Measurements from ENCODE around the gene LMCD1. TPM values are rescaled to one million over a fixed set of nuclear protein-coding genes. Genes with fewer than 3 reads are reported as not detected.

The LMCD1 gene
- total and polyA plus RNA-seq, 2 experiments from 2014 or later, result 21.8 to 35.3 TPM

DNA sequence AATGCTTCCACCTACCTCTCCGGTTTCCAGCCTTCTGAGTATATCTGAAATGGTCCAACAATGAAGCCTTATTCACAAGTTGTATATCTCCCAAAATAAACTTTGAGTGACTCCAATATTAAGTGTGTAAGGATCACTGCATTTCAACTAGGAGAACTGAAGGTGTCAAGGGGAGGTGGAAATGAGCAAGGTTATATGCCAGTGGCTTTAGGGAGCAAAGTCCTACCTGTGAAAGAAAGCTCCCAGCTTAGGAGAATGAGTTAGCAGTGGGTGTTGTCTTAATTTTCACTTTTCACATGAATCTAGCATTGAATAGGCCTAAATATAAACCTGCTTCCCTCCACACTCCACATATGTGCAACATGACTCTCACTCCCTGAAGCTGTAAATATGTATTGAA, 29.0 kb downstream of the LMCD1 start (continued):
- TF ChIP-seq, protein P1, sequence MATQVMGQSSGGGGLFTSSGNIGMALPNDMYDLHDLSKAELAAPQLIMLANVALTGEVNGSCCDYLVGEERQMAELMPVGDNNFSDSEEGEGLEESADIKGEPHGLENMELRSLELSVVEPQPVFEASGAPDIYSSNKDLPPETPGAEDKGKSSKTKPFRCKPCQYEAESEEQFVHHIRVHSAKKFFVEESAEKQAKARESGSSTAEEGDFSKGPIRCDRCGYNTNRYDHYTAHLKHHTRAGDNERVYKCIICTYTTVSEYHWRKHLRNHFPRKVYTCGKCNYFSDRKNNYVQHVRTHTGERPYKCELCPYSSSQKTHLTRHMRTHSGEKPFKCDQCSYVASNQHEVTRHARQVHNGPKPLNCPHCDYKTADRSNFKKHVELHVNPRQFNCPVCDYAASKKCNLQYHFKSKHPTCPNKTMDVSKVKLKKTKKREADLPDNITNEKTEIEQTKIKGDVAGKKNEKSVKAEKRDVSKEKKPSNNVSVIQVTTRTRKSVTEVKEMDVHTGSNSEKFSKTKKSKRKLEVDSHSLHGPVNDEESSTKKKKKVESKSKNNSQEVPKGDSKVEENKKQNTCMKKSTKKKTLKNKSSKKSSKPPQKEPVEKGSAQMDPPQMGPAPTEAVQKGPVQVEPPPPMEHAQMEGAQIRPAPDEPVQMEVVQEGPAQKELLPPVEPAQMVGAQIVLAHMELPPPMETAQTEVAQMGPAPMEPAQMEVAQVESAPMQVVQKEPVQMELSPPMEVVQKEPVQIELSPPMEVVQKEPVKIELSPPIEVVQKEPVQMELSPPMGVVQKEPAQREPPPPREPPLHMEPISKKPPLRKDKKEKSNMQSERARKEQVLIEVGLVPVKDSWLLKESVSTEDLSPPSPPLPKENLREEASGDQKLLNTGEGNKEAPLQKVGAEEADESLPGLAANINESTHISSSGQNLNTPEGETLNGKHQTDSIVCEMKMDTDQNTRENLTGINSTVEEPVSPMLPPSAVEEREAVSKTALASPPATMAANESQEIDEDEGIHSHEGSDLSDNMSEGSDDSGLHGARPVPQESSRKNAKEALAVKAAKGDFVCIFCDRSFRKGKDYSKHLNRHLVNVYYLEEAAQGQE (IDR thresholded peaks at IDR 0.05; ENCODE audit: unreplicated experiment), result no peak
- TF ChIP-seq, protein P2, sequence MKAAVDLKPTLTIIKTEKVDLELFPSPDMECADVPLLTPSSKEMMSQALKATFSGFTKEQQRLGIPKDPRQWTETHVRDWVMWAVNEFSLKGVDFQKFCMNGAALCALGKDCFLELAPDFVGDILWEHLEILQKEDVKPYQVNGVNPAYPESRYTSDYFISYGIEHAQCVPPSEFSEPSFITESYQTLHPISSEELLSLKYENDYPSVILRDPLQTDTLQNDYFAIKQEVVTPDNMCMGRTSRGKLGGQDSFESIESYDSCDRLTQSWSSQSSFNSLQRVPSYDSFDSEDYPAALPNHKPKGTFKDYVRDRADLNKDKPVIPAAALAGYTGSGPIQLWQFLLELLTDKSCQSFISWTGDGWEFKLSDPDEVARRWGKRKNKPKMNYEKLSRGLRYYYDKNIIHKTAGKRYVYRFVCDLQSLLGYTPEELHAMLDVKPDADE (IDR thresholded peaks at IDR 0.05), result no peak
- no peak for TF ChIP-seq JUNB (IDR thresholded peaks at IDR 0.05; ENCODE audit: unreplicated experiment)
- TF ChIP-seq, protein P3, sequence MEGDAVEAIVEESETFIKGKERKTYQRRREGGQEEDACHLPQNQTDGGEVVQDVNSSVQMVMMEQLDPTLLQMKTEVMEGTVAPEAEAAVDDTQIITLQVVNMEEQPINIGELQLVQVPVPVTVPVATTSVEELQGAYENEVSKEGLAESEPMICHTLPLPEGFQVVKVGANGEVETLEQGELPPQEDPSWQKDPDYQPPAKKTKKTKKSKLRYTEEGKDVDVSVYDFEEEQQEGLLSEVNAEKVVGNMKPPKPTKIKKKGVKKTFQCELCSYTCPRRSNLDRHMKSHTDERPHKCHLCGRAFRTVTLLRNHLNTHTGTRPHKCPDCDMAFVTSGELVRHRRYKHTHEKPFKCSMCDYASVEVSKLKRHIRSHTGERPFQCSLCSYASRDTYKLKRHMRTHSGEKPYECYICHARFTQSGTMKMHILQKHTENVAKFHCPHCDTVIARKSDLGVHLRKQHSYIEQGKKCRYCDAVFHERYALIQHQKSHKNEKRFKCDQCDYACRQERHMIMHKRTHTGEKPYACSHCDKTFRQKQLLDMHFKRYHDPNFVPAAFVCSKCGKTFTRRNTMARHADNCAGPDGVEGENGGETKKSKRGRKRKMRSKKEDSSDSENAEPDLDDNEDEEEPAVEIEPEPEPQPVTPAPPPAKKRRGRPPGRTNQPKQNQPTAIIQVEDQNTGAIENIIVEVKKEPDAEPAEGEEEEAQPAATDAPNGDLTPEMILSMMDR (conservative IDR thresholded peaks at IDR 0.05; ENCODE audit: low read depth in 2 of 2), result no peak
- no peak for TF ChIP-seq EZH2phosphoT487 (IDR thresholded peaks at IDR 0.05; ENCODE audit: unreplicated experiment)
- TF ChIP-seq ZNF114 (CRISPR knock-in tag; IDR thresholded peaks at IDR 0.05), result no peak
- TF ChIP-seq NANOG (IDR thresholded peaks at IDR 0.05; ENCODE audit: borderline replicate concordance), result no peak
- no peak for TF ChIP-seq CREB1 (CRISPR knock-in tag; IDR thresholded peaks at IDR 0.05; ENCODE audit: low read depth)
- no peak for TF ChIP-seq EZH2 (IDR thresholded peaks at IDR 0.05; ENCODE audit: low read depth, unreplicated experiment)
- no peak for TF ChIP-seq STAT1 (IDR thresholded peaks at IDR 0.05; ENCODE audit: unreplicated experiment)

DNA sequence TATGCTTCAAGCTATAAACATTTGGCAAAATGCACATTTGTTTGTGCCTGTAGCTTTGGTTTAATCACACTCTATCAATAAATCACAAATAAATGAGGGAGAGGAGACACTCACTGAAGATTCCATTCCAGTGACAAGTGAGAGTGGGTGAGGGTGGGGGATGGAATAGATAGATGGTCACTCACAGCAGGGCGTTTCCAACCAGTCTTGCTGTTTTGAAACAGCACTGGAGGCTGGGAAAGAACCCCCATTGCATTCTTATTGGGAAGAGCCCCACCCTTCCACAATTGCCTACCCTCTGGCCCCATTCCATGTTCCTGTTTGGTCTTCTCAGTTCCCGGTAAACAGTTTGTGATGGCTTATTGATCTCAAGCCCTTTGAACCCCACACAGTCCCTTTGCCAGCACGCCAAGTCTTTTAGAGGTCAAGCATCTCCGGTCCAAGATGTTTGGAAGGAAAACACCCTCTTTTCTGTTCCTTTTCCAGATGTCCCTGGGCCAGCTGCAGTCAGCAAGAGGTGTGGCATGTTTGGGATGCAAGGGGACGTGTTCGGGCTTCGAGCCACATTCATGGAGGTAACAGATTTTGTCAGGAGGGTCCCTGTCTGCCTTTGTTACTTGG, 30.7 kb downstream of the LMCD1 start:
- no peak for DNase-seq (ENCODE audit: low spot score)
- H3K4me1 Mint-ChIP-seq, result peaks cover 30% of the 10 kb centered on the region
- no peak overlapping the region for H3K4me3 ChIP-seq
- H3K36me3 Mint-ChIP-seq (ENCODE audit: low read depth), result peaks cover 10% of the 10 kb centered on the region; the same call in 2 of the 3 replicates
- H3K27ac ChIP-seq (ENCODE audit: low read depth), result no peak overlapping the region
- peaks cover 3% of the 10 kb centered on the region for H3K36me3 ChIP-seq (ENCODE audit: insufficient read depth)
- H3K9me3 Mint-ChIP-seq, result 0 out of 3 replicates have a peak, but pooled peaks cover 4% of the 10 kb centered on the region
- no peak overlapping the region for H3K4me3 Mint-ChIP-seq
- H2AFZ ChIP-seq, result no peak overlapping the region
- 0 out of 2 replicates have a peak, but pooled peaks cover 4% of the 10 kb centered on the region for H3K79me2 ChIP-seq (replicated peaks; ENCODE audit: insufficient read depth)
- no peak overlapping the region for H3K4me2 ChIP-seq
- H3K4me1 ChIP-seq (ENCODE audit: insufficient read depth), result peaks cover 28% of the 10 kb centered on the region
- no peak for ATAC-seq
- no peaks in the 10 kb centered on the region for H3K27me3 ChIP-seq (ENCODE audit: insufficient read depth)
- H3K9me2 ChIP-seq (ENCODE audit: insufficient read depth), result 0 out of 2 replicates have a peak, but pooled peaks cover 8% of the 10 kb centered on the region
- no peaks in the 10 kb centered on the region for H4K20me1 ChIP-seq (replicated peaks; ENCODE audit: insufficient read depth)
- no peaks in the 10 kb centered on the region for H3F3A ChIP-seq (replicated peaks; ENCODE audit: low read depth)
- peaks cover 4% of the 10 kb centered on the region for H3K27me3 Mint-ChIP-seq (ENCODE audit: insufficient read depth, low read depth, poor library complexity)
- no peak overlapping the region for H3K27ac Mint-ChIP-seq
- no peak for TF ChIP-seq ZNF331 (CRISPR knock-in tag; IDR thresholded peaks at IDR 0.05; ENCODE audit: low read depth)
- TF ChIP-seq, protein P2 (IDR thresholded peaks at IDR 0.05), result no peak
- TF ChIP-seq EZH2 (IDR thresholded peaks at IDR 0.05; ENCODE audit: low read depth, unreplicated experiment), result no peak
- TF ChIP-seq EZH2phosphoT487 (IDR thresholded peaks at IDR 0.05; ENCODE audit: unreplicated experiment), result no peak
- no peak for TF ChIP-seq JUNB (IDR thresholded peaks at IDR 0.05; ENCODE audit: unreplicated experiment)
- TF ChIP-seq, protein P1 (IDR thresholded peaks at IDR 0.05; ENCODE audit: unreplicated experiment), result no peak
- TF ChIP-seq POLR2AphosphoS5 (IDR thresholded peaks at IDR 0.05; ENCODE audit: low read depth), result no peak
- no peak for TF ChIP-seq NANOG (IDR thresholded peaks at IDR 0.05; ENCODE audit: borderline replicate concordance)
- TF ChIP-seq, protein P3 (conservative IDR thresholded peaks at IDR 0.05; ENCODE audit: low read depth in 2 of 2), result no peak
- no peak for TF ChIP-seq STAT1 (IDR thresholded peaks at IDR 0.05; ENCODE audit: unreplicated experiment)

Data from GM23338 (cell line).